ENCODE results near the gene PRRT1B. TPM values are rescaled to one million over a fixed set of nuclear protein-coding genes. Genes with fewer than 3 reads are reported as not detected.
A peak's percentile ranks its signal among the peaks of the same experiment; 100 is the strongest.

Gene PRRT1B
- total and polyA plus RNA-seq, 8 donors = 2.3 to 5.0 (median 3.2) TPM

DNA sequence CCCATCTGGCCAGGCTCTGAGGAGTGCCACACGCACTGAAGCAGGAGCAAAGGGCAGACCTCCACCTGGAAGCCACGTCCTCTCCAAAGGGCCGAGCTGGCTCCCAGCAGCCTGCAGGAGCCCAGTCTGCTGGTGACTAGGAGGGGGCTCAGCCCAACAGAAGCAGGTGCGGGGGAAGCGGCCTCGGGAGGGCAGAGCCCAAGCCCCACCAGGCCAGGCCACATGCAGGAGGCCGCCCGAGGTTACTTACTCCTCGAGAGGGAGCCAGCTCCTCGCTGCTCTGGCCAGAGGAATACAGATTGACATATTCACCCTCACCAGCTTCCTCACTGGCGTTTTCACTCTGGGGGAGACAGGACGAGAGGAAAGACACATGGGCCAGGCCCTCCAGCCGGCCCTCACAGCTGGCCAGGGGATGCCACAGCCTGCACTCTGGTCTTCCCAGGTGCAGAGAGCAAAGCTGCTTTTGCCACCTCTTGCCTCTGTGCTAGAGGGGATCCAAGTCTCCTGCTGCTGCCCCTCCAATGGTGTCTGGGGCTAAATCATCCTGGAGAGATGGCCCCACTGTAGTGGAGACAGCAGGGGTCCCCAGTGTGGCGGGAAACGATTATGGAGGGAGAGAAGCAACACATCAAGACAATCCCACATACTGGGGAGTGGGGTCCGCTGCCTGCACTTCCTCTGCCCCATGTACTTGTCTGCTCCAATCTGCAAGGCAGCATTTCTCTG lies 58.6 kb downstream of the PRRT1B start:
- Histone ChIP-seq H3K36me3 (peaks cover 3 to 15% (median 4%) of the 10 kb centered on the region in 3 donors), H3K27ac (no peak overlapping the region), H3K9me3 (no peaks in the 10 kb centered on the region), H3K4me1 (peaks cover 0 to 22% (median 0%) of the 10 kb centered on the region in 3 donors), H3K4me3 (no peak overlapping the region), H3K27me3 (no peaks in the 10 kb centered on the region)
- WGBS, 2 donors = 88 to 90% methylated on average over 16 of the region's 16 CpGs
- TF ChIP-seq, protein P1, sequence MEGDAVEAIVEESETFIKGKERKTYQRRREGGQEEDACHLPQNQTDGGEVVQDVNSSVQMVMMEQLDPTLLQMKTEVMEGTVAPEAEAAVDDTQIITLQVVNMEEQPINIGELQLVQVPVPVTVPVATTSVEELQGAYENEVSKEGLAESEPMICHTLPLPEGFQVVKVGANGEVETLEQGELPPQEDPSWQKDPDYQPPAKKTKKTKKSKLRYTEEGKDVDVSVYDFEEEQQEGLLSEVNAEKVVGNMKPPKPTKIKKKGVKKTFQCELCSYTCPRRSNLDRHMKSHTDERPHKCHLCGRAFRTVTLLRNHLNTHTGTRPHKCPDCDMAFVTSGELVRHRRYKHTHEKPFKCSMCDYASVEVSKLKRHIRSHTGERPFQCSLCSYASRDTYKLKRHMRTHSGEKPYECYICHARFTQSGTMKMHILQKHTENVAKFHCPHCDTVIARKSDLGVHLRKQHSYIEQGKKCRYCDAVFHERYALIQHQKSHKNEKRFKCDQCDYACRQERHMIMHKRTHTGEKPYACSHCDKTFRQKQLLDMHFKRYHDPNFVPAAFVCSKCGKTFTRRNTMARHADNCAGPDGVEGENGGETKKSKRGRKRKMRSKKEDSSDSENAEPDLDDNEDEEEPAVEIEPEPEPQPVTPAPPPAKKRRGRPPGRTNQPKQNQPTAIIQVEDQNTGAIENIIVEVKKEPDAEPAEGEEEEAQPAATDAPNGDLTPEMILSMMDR (IDR thresholded peaks at IDR 0.05) = no peak
- no peak for DNase-seq
- intact Hi-C loops (cut with DNase I) = no loop called here
- no peak for FAIRE-seq
- ATAC-seq = no peak

DNA sequence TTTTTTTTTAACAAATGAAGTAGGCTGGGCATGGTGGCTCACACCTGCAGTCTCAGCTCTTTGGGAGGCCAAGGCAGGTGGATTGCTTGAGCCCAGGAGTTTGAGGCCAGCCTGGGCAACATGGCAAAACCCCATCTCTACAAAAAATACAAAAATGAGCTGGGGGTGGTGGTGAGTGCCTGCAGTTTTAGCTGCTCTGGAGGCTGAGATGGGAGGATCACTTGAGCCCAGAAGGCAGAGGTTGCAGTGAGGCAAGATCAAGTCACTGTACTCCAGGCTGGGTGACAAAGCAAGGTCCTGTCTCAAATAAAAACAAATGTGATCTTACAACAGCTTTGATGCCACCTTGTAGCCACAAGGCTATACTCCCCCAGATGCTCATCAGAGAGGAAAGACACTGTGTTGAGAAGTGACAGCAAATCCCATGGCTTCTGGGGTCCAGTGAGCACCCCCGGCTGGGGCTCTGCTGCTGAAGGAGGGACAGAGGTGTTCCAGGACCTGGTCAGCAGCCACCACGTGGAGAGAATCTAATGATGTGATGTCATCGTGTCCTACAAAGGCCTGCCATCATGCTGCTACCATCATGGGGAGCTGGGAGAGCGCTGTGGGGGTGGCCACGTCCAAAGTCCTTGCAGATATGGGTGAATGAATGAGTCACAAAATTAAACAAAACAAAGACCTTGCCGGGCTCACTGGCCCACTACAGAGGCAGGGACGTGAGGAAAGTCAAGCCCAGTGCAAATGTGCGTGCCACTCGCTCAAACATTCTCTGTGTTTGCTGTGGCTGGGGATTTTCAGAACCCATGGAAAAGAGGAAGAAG lies 60.7 kb downstream of the PRRT1B start:
- Histone ChIP-seq H3K27me3 (no peaks in the 10 kb centered on the region), H3K36me3 (peaks cover 0 to 12% (median 4%) of the 10 kb centered on the region in 3 donors), H3K27ac (peak overlapping the region in 1 of 4 donors; percentile 52), H3K4me1 (peaks cover 0 to 32% (median 0%) of the 10 kb centered on the region in 3 donors), H3K4me3 (no peak overlapping the region), H3K9me3 (no peaks in the 10 kb centered on the region)
- ATAC-seq (peak; percentile 60 to 76 (median 67)), DNase-seq (peak in 4 of 6 donors; percentile 49 to 82 (median 69)), FAIRE-seq (no peak)
- TF ChIP-seq, protein P1 (IDR thresholded peaks at IDR 0.05) = no peak
- intact Hi-C loops (cut with DNase I) = no loop called here
- 53 to 55% methylated on average over 9 of the region's 9 CpGs for WGBS, 2 donors

DNA sequence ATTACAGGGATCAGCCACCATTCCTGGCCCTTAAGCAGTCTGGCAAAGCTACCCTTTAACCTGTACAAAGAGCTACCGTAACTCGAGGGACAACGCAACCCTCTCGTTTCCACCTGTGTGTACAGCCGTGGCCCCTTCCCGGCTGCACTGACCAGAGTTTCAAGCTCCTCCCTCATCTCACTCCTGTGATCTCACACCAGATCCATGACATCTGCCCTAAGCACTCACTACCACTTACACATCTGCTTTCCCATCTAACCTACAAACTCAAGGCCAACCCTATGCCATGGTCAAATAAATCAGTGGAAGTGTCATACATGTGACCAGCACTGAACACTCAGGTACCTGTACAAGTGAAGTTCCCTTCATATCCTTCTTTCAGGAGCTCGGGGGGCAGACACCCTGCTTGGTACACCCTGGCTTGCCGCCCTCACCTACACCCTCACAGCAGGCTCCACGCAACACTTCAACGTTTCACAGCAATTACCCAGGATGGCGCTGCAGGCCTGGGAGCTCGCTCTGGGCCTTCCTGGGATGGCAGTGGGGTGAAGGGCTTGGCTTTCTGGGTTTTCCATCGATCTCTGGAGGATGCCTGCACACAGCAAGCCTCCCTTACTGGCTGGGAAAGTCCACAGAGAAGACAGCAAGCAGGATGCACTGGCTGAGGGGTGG lies 61.7 kb downstream of the PRRT1B start:
- Histone ChIP-seq H3K27me3 (no peaks in the 10 kb centered on the region), H3K4me3 (no peak overlapping the region), H3K9me3 (no peaks in the 10 kb centered on the region), H3K27ac (no peak overlapping the region), H3K36me3 (peaks cover 0 to 5% (median 4%) of the 10 kb centered on the region in 3 donors), H3K4me1 (peaks cover 0 to 32% (median 0%) of the 10 kb centered on the region in 3 donors)
- FAIRE-seq = no peak
- ATAC-seq = no peak
- intact Hi-C loops (cut with DNase I) = no loop called here
- DNase-seq = no peak
- TF ChIP-seq, protein P1 (IDR thresholded peaks at IDR 0.05) = no peak
- WGBS, 2 donors = 88 to 96% methylated on average over 13 of the region's 13 CpGs

DNA sequence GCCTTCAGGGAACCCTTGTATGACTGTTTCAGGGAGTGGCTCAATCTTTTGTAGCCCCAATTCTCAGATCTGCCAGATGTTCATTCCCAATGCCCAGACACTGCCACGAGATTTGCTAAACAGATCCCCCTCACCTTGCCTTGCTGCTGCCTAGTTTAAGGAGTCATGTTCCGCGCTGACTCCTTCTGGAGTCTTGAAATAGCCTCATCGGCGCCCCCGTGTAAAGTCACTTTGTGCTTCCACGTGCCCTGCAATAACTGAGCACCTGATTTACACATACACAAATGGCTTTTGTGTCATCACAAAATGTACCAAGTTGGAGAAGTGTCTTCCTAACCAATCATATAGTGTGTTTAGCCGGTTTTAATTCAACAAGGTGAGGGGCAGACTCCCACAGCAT lies 62.3 kb downstream of the PRRT1B start:
- H3K9me3 ChIP-seq = no peaks in the 10 kb centered on the region
- peaks cover 0 to 32% (median 0%) of the 10 kb centered on the region in 3 donors for H3K4me1 ChIP-seq
- peak overlapping the region in 1 of 4 donors; percentile 24 for H3K27ac ChIP-seq
- DNase-seq (no peak), ATAC-seq (no peak), FAIRE-seq (no peak)
- peaks cover 0 to 4% (median 4%) of the 10 kb centered on the region in 3 donors for H3K36me3 ChIP-seq
- no peak overlapping the region for H3K4me3 ChIP-seq
- 82 to 92% methylated on average over 8 of the region's 8 CpGs for WGBS, 2 donors
- no peaks in the 10 kb centered on the region for H3K27me3 ChIP-seq
- TF ChIP-seq, protein P1 (IDR thresholded peaks at IDR 0.05) = no peak
- intact Hi-C loops (cut with DNase I) = no loop called here
